ENCODE data around the gene EEPD1.

DNA sequence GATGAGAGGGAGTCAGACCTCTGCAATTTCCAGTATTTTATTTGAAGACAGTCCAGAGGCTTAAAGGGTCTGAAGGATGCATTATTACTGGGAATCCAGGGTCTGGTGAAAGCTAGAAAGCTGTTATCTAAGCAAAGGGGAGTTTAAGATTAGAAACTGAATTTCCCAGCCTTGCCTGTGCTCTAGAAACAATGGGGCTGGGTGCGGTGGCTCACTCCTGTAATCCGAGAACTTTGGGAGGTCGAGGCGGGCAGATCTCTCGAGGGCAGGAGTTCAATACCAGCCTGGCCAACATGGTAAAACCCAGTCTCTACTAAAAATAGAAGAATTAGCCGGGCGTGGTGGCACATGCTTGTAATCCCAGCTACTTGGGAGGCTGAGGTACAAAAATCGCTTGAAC, 165.1 kb downstream of the EEPD1 start:
- no peak for TF ChIP-seq POLR2A (IDR thresholded peaks at IDR 0.05; ENCODE audit: low read depth, low read length)
- TF ChIP-seq TAF1 (IDR thresholded peaks at IDR 0.05; ENCODE audit: low read depth, low read length), result no peak
- TF ChIP-seq SPI1 (IDR thresholded peaks at IDR 0.05; ENCODE audit: low read depth, low read length), result no peak
- TF ChIP-seq POLR2AphosphoS5 (IDR thresholded peaks at IDR 0.05; ENCODE audit: low read depth, low read length), result no peak
